Sigmoid colon (tissue), 4 donors: ENCODE results near the gene EBLN1.

Source experiments
- CTCF ChIP-seq, 4 experiments: fragments of 450-650 bp in 3 of 4; fragments of 200-600 bp in 1 of 4; IDR thresholded peaks; one replicate each; pipeline ENCODE4 v1.5.1; 2016 to 2019; ENCODE audit warnings: antibody characterized with exemption in 4 of 4, mild to moderate bottlenecking in 3 of 4, moderate library complexity in 2 of 4
- EP300 ChIP-seq, 4 donors: sonication (generic); formaldehyde crosslinking; IDR thresholded peaks; one replicate each; pipeline ENCODE4 v1.6.1; 2017; ENCODE audit warnings: antibody characterized with exemption in 4 of 4
- POLR2A ChIP-seq, 2 donors: fragments of 450-650 bp; IDR thresholded peaks; one replicate each; pipeline ENCODE4 v1.6.1; 2016; ENCODE audit warnings: antibody characterized with exemption in 2 of 2, mild to moderate bottlenecking in 2 of 2, moderate library complexity in 2 of 2
- POLR2AphosphoS5 ChIP-seq, 4 donors: sonication (generic); formaldehyde crosslinking; IDR thresholded peaks; one replicate each; pipeline ENCODE4 v1.6.1; 2017; ENCODE audit warnings: antibody characterized with exemption in 4 of 4

DNA sequence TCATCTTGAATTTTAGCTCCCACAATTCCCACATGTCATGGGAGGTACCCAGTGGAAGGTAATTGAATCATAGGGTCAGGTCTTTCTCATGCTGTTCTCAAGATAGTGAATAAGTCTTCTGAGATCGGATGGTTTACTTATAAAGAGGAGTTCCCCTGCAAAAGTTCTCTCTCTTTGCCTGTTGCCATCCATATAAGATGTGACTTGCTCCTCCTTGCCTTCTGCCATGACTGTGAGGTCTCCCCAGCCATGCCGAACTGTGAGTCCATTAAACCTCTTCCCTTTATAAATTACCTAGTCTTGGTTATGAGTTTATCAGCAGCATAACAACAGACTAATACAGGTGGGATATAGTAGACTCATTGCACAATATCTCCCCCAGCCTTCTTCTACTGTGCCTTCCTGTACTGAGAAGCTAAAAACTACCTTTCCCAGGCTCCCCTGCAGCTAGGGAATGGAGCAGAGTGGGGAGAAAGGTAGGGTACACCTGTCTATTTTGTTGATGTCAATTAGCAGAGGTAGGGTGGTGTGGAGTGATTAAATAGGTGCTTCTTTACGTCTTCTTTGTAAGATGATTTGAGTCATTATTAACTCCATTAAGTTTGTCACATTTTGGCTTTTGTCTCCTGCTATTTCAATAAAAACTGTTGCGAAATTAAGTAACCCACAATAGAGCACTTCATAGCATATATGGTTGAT lies 48.2 kb upstream of the EBLN1 start:
- no peak for TF ChIP-seq CTCF (IDR thresholded peaks at IDR 0.05)
- TF ChIP-seq POLR2A (IDR thresholded peaks at IDR 0.05) = no peak
- TF ChIP-seq POLR2AphosphoS5 (IDR thresholded peaks at IDR 0.05) = no peak
- no peak for TF ChIP-seq EP300 (IDR thresholded peaks at IDR 0.05)
